ENCODE measurements around the gene SOCS1. TPM values are rescaled to one million over a fixed set of nuclear protein-coding genes. Genes with fewer than 3 reads are reported as not detected.

SOCS1 gene
- polyA plus RNA-seq, 1 of the 3 experiments (the other 2 are of a cell fraction) = 8.6 TPM

GRCh38 chr16:11208916-11209665, 46.9 kb downstream of the SOCS1 start:
- Histone ChIP-seq H3K36me3 (replicated peaks in 1 of 2; ENCODE audit: control insufficient read depth in 1 of 2, insufficient read depth in 2 of 2, low read length in 1 of 2) (no peaks in the 10 kb centered on the region), H3K27ac (ENCODE audit: low read depth in 2 of 2, low read length in 1 of 2) (no peak overlapping the region), H2AFZ (ENCODE audit: low read depth) (no peak overlapping the region), H3K4me3 (ENCODE audit: low read depth in 2 of 2, low read length in 1 of 2) (no peak overlapping the region), H3K9me3 (no peaks in the 10 kb centered on the region), H3K9me2 (no peaks in the 10 kb centered on the region), H3K4me2 (no peak overlapping the region), H3K9ac (no peak overlapping the region), H3K4me1 (ENCODE audit: control insufficient read depth in 1 of 2, insufficient read depth in 2 of 2, low read depth in 1 of 2, low read length in 1 of 2) (peaks cover 6 to 9% of the 10 kb centered on the region in 2 experiments; a peak in 2 of 4 replicates), H4K20me1 (ENCODE audit: insufficient read depth) (no peaks in the 10 kb centered on the region), H3K27me3 (ENCODE audit: insufficient read depth) (no peaks in the 10 kb centered on the region), H3F3A (replicated peaks; ENCODE audit: insufficient read depth) (no peaks in the 10 kb centered on the region), H3K79me2 (ENCODE audit: insufficient read depth) (no peaks in the 10 kb centered on the region)
- POLR2A ChIA-PET = no interaction called here
- no peak for DNase-seq
- WGBS (ENCODE audit: low lambda C conversion rate) = 67% methylated on average over 9 of the region's 9 CpGs
- CTCF ChIA-PET = interaction anchor here (1.0 to 1.4 kb wide), 2 partner anchors 24 to 187 kb away, joined by 3 to 4 read pairs; no protein-coding TSS in a partner anchor
- TF ChIP-seq GABPA (IDR thresholded peaks at IDR 0.05; ENCODE audit: low read depth) (no peak), REST (IDR thresholded peaks at IDR 0.05; ENCODE audit: low read depth, low read length) (no peak), EZH2phosphoT487 (IDR thresholded peaks at IDR 0.05; ENCODE audit: borderline replicate concordance, low read depth) (no peak), GATA2 (CRISPR knock-in tag; IDR thresholded peaks at IDR 0.05) (no peak), POLR2AphosphoS5 (IDR thresholded peaks at IDR 0.05; ENCODE audit: low read depth, low read length) (no peak), RCOR1 (IDR thresholded peaks at IDR 0.05; ENCODE audit: low read length) (no peak), SMC3 (IDR thresholded peaks at IDR 0.05; ENCODE audit: low read depth, low read length) (no peak)

- no peaks in the 10 kb centered on the region for H3K9me3 ChIP-seq
- H3K79me2 ChIP-seq (ENCODE audit: insufficient read depth) = no peaks in the 10 kb centered on the region
- TF ChIP-seq EZH2phosphoT487 (IDR thresholded peaks at IDR 0.05; ENCODE audit: borderline replicate concordance, low read depth) (no peak), PBX3 (IDR thresholded peaks at IDR 0.05) (no peak), NFIC (IDR thresholded peaks at IDR 0.05; ENCODE audit: borderline replicate concordance) (no peak), FOXM1 (IDR thresholded peaks at IDR 0.05; ENCODE audit: low read depth) (no peak), USF2 (IDR thresholded peaks at IDR 0.05; ENCODE audit: borderline replicate concordance, low read depth, low read length) (no peak), MEF2A (IDR thresholded peaks at IDR 0.05; ENCODE audit: borderline replicate concordance, low read depth) (no peak), YY1 (IDR thresholded peaks at IDR 0.05; ENCODE audit: low read depth) (no peak), FOXJ3 (CRISPR knock-in tag; IDR thresholded peaks at IDR 0.05) (no peak), SMC3 (IDR thresholded peaks at IDR 0.05; ENCODE audit: low read depth, low read length) (no peak), SIN3A (IDR thresholded peaks at IDR 0.05; ENCODE audit: borderline replicate concordance, low read depth, low read length) (no peak), USF1 (IDR thresholded peaks at IDR 0.05; ENCODE audit: borderline replicate concordance, low read depth) (no peak; the same call in 1 of the 2 replicates)
- ChIA-PET POLR2A (no interaction called here), CTCF (no interaction called here)
- no peak overlapping the region for H3K9ac ChIP-seq
- no peak overlapping the region for H3K27ac ChIP-seq (ENCODE audit: low read depth in 2 of 2, low read length in 1 of 2)
- H3K9me2 ChIP-seq = no peaks in the 10 kb centered on the region
- H3K4me3 ChIP-seq (ENCODE audit: low read depth in 2 of 2, low read length in 1 of 2) = no peak overlapping the region
- H3K4me1 ChIP-seq (ENCODE audit: control insufficient read depth in 1 of 2, insufficient read depth in 2 of 2, low read depth in 1 of 2, low read length in 1 of 2) = peaks cover 9% of the 10 kb centered on the region in 2 experiments; a peak in 3 of 4 replicates
- no peaks in the 10 kb centered on the region for H3K27me3 ChIP-seq (ENCODE audit: insufficient read depth)
- H3K4me2 ChIP-seq = no peak overlapping the region
- 67% methylated on average over 3 of the region's 3 CpGs for WGBS (ENCODE audit: low lambda C conversion rate)
- no peaks in the 10 kb centered on the region for H4K20me1 ChIP-seq (ENCODE audit: insufficient read depth)
- DNase-seq = no peak
- H3F3A ChIP-seq (replicated peaks; ENCODE audit: insufficient read depth) = no peaks in the 10 kb centered on the region
- H2AFZ ChIP-seq (ENCODE audit: low read depth) = no peak overlapping the region
- no peaks in the 10 kb centered on the region for H3K36me3 ChIP-seq (replicated peaks in 1 of 2; ENCODE audit: control insufficient read depth in 1 of 2, insufficient read depth in 2 of 2, low read length in 1 of 2)
Measured at GRCh38 chr16:11207646-11208045, 48.4 kb downstream of the SOCS1 start.
